GM12878 (cell line): Measurements from ENCODE around the gene SRGAP2C. TPM values are rescaled to one million over a fixed set of nuclear protein-coding genes. Genes with fewer than 3 reads are reported as not detected.

ENCODE experiments used
- ATAC-seq: fragments of 200-7000 bp; cut with Tn5 transposase; 3 replicates; pipeline ENCODE4 v1.9.1; 2020; ENCODE audit warnings: mild to moderate bottlenecking, moderate library complexity
- BruUV-seq: library from RNA; stranded (reverse); fragments of 400-500 nt; replicated peaks from 2 replicates; lab custom pipeline; 2021; lab: Mats Ljungman, UMichigan
- CTCF ChIA-PET: fragments of 300-600 bp; sonication (Branson Sonifier 250); formaldehyde crosslinking; extraction: SDS; loops from one replicate; lab custom pipeline; 2021; ENCODE audit warnings: inconsistent platforms; lab: Yijun Ruan, JAX
- POLR2A ChIA-PET: fragments of 350-600 bp; formaldehyde crosslinking; extraction: SDS; loops from one replicate; lab custom pipeline; 2021; ENCODE audit warnings: inconsistent platforms; lab: Charles Lee
- RAD21 ChIA-PET: fragments of 300-600 bp; sonication (Branson Sonifier 250); formaldehyde crosslinking; loops from one replicate; lab custom pipeline; 2023; ENCODE audit warnings: antibody characterized with exemption; ENCODE audit not compliant: unreplicated experiment; lab: Charles Lee
- SMC1A ChIA-PET: fragments of 300-600 bp; sonication (Branson Sonifier 250); formaldehyde crosslinking; loops from one replicate; lab custom pipeline; 2023; ENCODE audit not compliant: unreplicated experiment, uncharacterized antibody; lab: Charles Lee
- DNase-seq: peaks from one replicate; pipeline ENCODE4 v3.0.0-alpha.2; 2011; ENCODE audit warnings: low read depth, low spot score
- FAIRE-seq: peaks from 3 replicates; lab custom pipeline; 2011; peaks lifted over from hg19 to GRCh38; lab: Jason Lieb, UNC
- H2AFZ ChIP-seq: 2 replicates; pipeline ENCODE4 v1.6.0; 2011; ENCODE audit warnings: low read depth, low read length, control low read depth; ENCODE audit not compliant: control insufficient read depth
- H3K27ac ChIP-seq: 2 replicates; pipeline ENCODE4 v1.5.1; 2011; ENCODE audit warnings: control low read depth; ENCODE audit not compliant: control insufficient read depth, insufficient read depth
- H3K27me3 ChIP-seq, 2 experiments: replicated peaks in 1 of 2; 2 replicates each; pipeline versions ENCODE4 v1.6.0 to v1.6.1; 2011; ENCODE audit warnings: low read length in 1 of 2; ENCODE audit not compliant: control insufficient read depth in 2 of 2, insufficient read depth in 2 of 2
- H3K36me3 ChIP-seq, 2 experiments: 2 replicates each; pipeline ENCODE4 v1.5.1; 2011; ENCODE audit warnings: low read length in 1 of 2; ENCODE audit not compliant: control insufficient read depth in 2 of 2, insufficient read depth in 2 of 2
- H3K4me1 ChIP-seq: 2 replicates; pipeline ENCODE4 v1.6.1; 2011; ENCODE audit warnings: mild to moderate bottlenecking, low read length, moderate library complexity, mixed read lengths; ENCODE audit not compliant: control insufficient read depth, insufficient read depth
- H3K4me2 ChIP-seq: 2 replicates; pipeline ENCODE4 v1.6.0; 2011; ENCODE audit warnings: control low read depth; ENCODE audit not compliant: control insufficient read depth, insufficient read depth
- H3K4me3 ChIP-seq: fragments of 200-600 bp; sonication (generic); 2 replicates; pipeline ENCODE4 v1.5.1; 2016
- H3K79me2 ChIP-seq: 2 replicates; pipeline ENCODE4 v1.6.0; 2011; ENCODE audit warnings: low read length; ENCODE audit not compliant: control insufficient read depth, insufficient read depth
- H3K9ac ChIP-seq: 2 replicates; pipeline ENCODE4 v1.8.0; 2011; ENCODE audit warnings: low read length, control low read depth, mixed read lengths; ENCODE audit not compliant: control insufficient read depth, insufficient read depth
- H3K9me3 ChIP-seq: replicated peaks from 3 replicates; pipeline ENCODE4 v1.5.1; 2011; ENCODE audit warnings: mild to moderate bottlenecking, low read length; ENCODE audit not compliant: control insufficient read depth, insufficient read depth
- H4K20me1 ChIP-seq: 2 replicates; pipeline ENCODE4 v1.6.0; 2011; ENCODE audit not compliant: control insufficient read depth, insufficient read depth
- CBX3 ChIP-seq: fragments of 200-600 bp; sonication (generic); IDR thresholded peaks from 2 replicates; pipeline ENCODE4 v1.6.1; 2016; ENCODE audit warnings: low read depth, borderline replicate concordance
- CHD1 ChIP-seq: IDR thresholded peaks from 2 replicates; pipeline ENCODE4 v1.6.1; 2012; ENCODE audit warnings: low read depth, low read length, improper control_type of control experiment
- FOS ChIP-seq: IDR thresholded peaks from 3 replicates; pipeline ENCODE4 v1.6.1; 2011; ENCODE audit warnings: borderline replicate concordance; ENCODE audit not compliant: insufficient read length; ENCODE audit errors: extremely low read depth
- GATAD2B ChIP-seq: fragments of 450-650 bp; conservative IDR thresholded peaks from 2 replicates; pipeline ENCODE4 v1.6.1; 2017; ENCODE audit warnings: low read depth, mild to moderate bottlenecking, moderate library complexity
- IKZF2 ChIP-seq, 2 experiments: fragments of 450-650 bp; IDR thresholded peaks; 2 replicates each; pipeline ENCODE4 v1.6.1; 2017; ENCODE audit warnings: mild to moderate bottlenecking in 2 of 2, moderate library complexity in 2 of 2
- KDM1A ChIP-seq: fragments of 200-600 bp; sonication (generic); IDR thresholded peaks from 2 replicates; pipeline ENCODE4 v1.6.1; 2016; ENCODE audit warnings: borderline replicate concordance
- NFXL1 ChIP-seq: fragments of 450-650 bp; IDR thresholded peaks from 2 replicates; pipeline ENCODE4 v1.6.1; 2017; ENCODE audit warnings: antibody characterized with exemption, mild to moderate bottlenecking, borderline replicate concordance
- NFYA ChIP-seq: IDR thresholded peaks from 2 replicates; pipeline ENCODE4 v1.6.1; 2011; ENCODE audit warnings: low read depth, mild to moderate bottlenecking, low read length, improper control_type of control experiment, borderline replicate concordance
- POU2F2 ChIP-seq: IDR thresholded peaks from 3 replicates; pipeline ENCODE4 v1.6.1; 2011; ENCODE audit warnings: low read depth, mild to moderate bottlenecking, low read length, borderline replicate concordance
- SIX5 ChIP-seq: IDR thresholded peaks from 2 replicates; pipeline ENCODE4 v1.6.1; 2011; ENCODE audit warnings: mild to moderate bottlenecking, low read depth, low read length, moderate library complexity; ENCODE audit not compliant: severe bottlenecking
- WGBS: methylation state at CpG from one replicate; pipeline ENCODE4 v1.1.6; 2016; ENCODE audit warnings: low lambda C conversion rate; ENCODE audit not compliant: insufficient replicate concordance, insufficient coverage; ENCODE audit errors: missing lambda C conversion rate; 5-methylcytosine and 5-hydroxymethylcytosine counted together
- in situ Hi-C: fragments of 300-500 bp; cut with MboI; formaldehyde crosslinking; loops from 9 replicates; pipeline ENCODE4 v1.14.3; 2018; ENCODE audit warnings: mixed read lengths
- intact Hi-C: fragments of 100-400 bp; cut with micrococcal nuclease; formaldehyde crosslinking; loops from one replicate; pipeline ENCODE4 v1.14.2; 2022; ENCODE audit not compliant: unreplicated experiment
- polyA plus RNA-seq, 11 experiments: library from polyadenylated mRNA; depleted of rRNA in 4 of 11; unstranded in 6 of 11; stranded (reverse) in 5 of 11; fragments of >200 nt; fragmentation: Nextera tagmentation in 4 of 11; fragmentation: Illumina TruSeq in 1 of 11; extraction: Ambion mirVana in 4 of 11; extraction: Trizol in 1 of 11; gene quantifications; 1 replicate in 1 of 11; 2 replicates in 10 of 11; pipeline versions ENCODE4 v1.2.1 to v1.2.3, GENCODE V29; 2011 to 2016; ENCODE audit warnings: inconsistent platforms in 2 of 11, missing spikeins in 2 of 11, low read depth in 1 of 11
- total RNA-seq, 4 experiments: library from RNA; depleted of rRNA in 3 of 4; stranded (reverse); fragments of >200 nt in 3 of 4; fragmentation: Illumina TruSeq in 1 of 4; extraction: Trizol in 1 of 4; gene quantifications; 2 replicates each; pipeline versions ENCODE4 v1.2.1 to v1.2.3, GENCODE V29; 2013 to 2021
- TF ChIP-seq, protein P1 (sequence below): fragments of 450-650 bp; formaldehyde crosslinking; IDR thresholded peaks from 2 replicates; pipeline ENCODE4 v1.4.0; 2022; ENCODE audit warnings: mild to moderate bottlenecking, moderate library complexity
- TF ChIP-seq, protein P2 (sequence below): fragments of 450-650 bp; IDR thresholded peaks from 2 replicates; pipeline ENCODE4 v1.6.1; 2016; ENCODE audit warnings: mild to moderate bottlenecking, moderate library complexity, borderline replicate concordance
- TF ChIP-seq, protein P3 (sequence below): IDR thresholded peaks from 2 replicates; pipeline ENCODE4 v1.6.1; 2012; ENCODE audit warnings: low read depth, low read length, improper control_type of control experiment
- TF ChIP-seq, protein P4 (sequence below): fragments of 450-650 bp; IDR thresholded peaks from 2 replicates; pipeline ENCODE4 v1.6.1; 2017; ENCODE audit warnings: low read depth, mild to moderate bottlenecking, moderate library complexity

The SRGAP2C gene
- total and polyA plus RNA-seq, 10 of the 15 experiments (the other 5 are each of a cell fraction or from before 2014, with no cell fraction given) = 0.82 to 7.6 (median 2.3) TPM

DNA sequence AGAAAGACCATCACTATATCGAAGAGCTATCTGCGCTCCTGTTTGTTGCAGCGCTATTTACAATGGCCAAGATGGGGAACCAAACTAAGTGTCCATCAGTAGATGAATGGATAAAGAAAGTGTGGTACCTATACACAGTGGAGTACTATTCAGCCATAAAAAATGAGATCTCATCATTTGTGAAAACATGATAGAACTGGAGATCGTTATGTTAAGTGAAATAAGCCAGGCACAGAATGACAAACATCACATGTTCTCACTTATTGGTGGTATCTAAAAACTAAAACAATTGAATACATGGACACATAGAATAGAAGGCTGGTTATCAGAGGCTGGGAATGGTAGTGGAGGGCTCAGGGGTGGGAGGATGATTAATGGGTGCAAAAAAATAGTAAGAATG is 256.2 kb downstream of the SRGAP2C start:
- Histone ChIP-seq H3K36me3 (no peaks in the 10 kb centered on the region), H2AFZ (no peak overlapping the region), H3K9ac (no peak overlapping the region), H3K27me3 (no peaks in the 10 kb centered on the region), H3K4me2 (no peak overlapping the region), H3K4me3 (no peak overlapping the region), H3K79me2 (no peaks in the 10 kb centered on the region), H3K9me3 (no peaks in the 10 kb centered on the region), H3K27ac (no peak overlapping the region), H4K20me1 (no peaks in the 10 kb centered on the region), H3K4me1 (no peaks in the 10 kb centered on the region)
- ChIA-PET POLR2A (no interaction called here), SMC1A (no interaction called here), RAD21 (no interaction called here), CTCF (no interaction called here)
- no TSS peak for BruUV-seq
- WGBS = 78% methylated on average over 4 of the region's 4 CpGs
- in situ Hi-C loops (no loop called here), intact Hi-C loops (no loop called here)
- FAIRE-seq = no peak
- no peak for ATAC-seq
- no peak for DNase-seq
- no peak for TF ChIP-seq POU2F2
- TF ChIP-seq, protein P1, sequence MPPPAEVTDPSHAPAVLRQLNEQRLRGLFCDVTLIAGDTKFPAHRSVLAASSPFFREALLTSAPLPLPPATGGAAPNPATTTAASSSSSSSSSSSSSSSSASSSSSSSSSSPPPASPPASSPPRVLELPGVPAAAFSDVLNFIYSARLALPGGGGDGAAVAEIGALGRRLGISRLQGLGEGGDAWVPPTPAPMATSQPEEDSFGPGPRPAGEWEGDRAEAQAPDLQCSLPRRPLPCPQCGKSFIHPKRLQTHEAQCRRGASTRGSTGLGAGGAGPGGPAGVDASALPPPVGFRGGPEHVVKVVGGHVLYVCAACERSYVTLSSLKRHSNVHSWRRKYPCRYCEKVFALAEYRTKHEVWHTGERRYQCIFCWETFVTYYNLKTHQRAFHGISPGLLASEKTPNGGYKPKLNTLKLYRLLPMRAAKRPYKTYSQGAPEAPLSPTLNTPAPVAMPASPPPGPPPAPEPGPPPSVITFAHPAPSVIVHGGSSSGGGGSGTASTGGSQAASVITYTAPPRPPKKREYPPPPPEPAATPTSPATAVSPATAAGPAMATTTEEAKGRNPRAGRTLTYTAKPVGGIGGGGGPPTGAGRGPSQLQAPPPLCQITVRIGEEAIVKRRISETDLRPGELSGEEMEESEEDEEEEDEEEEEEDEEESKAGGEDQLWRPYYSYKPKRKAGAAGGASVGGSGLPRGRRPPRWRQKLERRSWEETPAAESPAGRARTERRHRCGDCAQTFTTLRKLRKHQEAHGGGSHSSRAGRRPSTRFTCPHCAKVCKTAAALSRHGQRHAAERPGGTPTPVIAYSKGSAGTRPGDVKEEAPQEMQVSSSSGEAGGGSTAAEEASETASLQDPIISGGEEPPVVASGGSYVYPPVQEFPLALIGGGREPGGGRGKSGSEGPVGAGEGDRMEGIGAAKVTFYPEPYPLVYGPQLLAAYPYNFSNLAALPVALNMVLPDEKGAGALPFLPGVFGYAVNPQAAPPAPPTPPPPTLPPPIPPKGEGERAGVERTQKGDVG (CRISPR knock-in tag) = no peak
- no peak for TF ChIP-seq NFXL1
- TF ChIP-seq, protein P2, sequence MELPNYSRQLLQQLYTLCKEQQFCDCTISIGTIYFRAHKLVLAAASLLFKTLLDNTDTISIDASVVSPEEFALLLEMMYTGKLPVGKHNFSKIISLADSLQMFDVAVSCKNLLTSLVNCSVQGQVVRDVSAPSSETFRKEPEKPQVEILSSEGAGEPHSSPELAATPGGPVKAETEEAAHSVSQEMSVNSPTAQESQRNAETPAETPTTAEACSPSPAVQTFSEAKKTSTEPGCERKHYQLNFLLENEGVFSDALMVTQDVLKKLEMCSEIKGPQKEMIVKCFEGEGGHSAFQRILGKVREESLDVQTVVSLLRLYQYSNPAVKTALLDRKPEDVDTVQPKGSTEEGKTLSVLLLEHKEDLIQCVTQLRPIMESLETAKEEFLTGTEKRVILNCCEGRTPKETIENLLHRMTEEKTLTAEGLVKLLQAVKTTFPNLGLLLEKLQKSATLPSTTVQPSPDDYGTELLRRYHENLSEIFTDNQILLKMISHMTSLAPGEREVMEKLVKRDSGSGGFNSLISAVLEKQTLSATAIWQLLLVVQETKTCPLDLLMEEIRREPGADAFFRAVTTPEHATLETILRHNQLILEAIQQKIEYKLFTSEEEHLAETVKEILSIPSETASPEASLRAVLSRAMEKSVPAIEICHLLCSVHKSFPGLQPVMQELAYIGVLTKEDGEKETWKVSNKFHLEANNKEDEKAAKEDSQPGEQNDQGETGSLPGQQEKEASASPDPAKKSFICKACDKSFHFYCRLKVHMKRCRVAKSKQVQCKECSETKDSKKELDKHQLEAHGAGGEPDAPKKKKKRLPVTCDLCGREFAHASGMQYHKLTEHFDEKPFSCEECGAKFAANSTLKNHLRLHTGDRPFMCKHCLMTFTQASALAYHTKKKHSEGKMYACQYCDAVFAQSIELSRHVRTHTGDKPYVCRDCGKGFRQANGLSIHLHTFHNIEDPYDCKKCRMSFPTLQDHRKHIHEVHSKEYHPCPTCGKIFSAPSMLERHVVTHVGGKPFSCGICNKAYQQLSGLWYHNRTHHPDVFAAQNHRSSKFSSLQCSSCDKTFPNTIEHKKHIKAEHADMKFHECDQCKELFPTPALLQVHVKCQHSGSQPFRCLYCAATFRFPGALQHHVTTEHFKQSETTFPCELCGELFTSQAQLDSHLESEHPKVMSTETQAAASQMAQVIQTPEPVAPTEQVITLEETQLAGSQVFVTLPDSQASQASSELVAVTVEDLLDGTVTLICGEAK = no peak
- no peak for TF ChIP-seq NFYA
- TF ChIP-seq, protein P3, sequence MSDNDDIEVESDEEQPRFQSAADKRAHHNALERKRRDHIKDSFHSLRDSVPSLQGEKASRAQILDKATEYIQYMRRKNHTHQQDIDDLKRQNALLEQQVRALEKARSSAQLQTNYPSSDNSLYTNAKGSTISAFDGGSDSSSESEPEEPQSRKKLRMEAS = no peak
- TF ChIP-seq, protein P4, sequence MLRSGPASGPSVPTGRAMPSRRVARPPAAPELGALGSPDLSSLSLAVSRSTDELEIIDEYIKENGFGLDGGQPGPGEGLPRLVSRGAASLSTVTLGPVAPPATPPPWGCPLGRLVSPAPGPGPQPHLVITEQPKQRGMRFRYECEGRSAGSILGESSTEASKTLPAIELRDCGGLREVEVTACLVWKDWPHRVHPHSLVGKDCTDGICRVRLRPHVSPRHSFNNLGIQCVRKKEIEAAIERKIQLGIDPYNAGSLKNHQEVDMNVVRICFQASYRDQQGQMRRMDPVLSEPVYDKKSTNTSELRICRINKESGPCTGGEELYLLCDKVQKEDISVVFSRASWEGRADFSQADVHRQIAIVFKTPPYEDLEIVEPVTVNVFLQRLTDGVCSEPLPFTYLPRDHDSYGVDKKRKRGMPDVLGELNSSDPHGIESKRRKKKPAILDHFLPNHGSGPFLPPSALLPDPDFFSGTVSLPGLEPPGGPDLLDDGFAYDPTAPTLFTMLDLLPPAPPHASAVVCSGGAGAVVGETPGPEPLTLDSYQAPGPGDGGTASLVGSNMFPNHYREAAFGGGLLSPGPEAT = no peak
- no peak for TF ChIP-seq SIX5
- no peak for TF ChIP-seq IKZF2 (IDR thresholded peaks at IDR 0.05)
- no peak for TF ChIP-seq CHD1
- no peak for TF ChIP-seq FOS
- TF ChIP-seq GATAD2B = no peak
- no peak for TF ChIP-seq KDM1A
- TF ChIP-seq CBX3 = no peak
